GM12878 (cell line): ENCODE data around the gene AKNA. TPM values are rescaled to one million over a fixed set of nuclear protein-coding genes. Genes with fewer than 3 reads are reported as not detected.

Experiments
- ATAC-seq: fragments of 200-7000 bp; cut with Tn5 transposase; 3 replicates; pipeline ENCODE4 v1.9.1; 2020; ENCODE audit warnings: mild to moderate bottlenecking, moderate library complexity
- BruUV-seq: library from RNA; stranded (reverse); fragments of 400-500 nt; replicated peaks from 2 replicates; lab custom pipeline; 2021; lab: Mats Ljungman, UMichigan
- CTCF ChIA-PET: fragments of 300-600 bp; sonication (Branson Sonifier 250); formaldehyde crosslinking; extraction: SDS; loops from one replicate; lab custom pipeline; 2021; ENCODE audit warnings: inconsistent platforms; lab: Yijun Ruan, JAX
- POLR2A ChIA-PET: fragments of 350-600 bp; formaldehyde crosslinking; extraction: SDS; loops from one replicate; lab custom pipeline; 2021; ENCODE audit warnings: inconsistent platforms; lab: Charles Lee
- RAD21 ChIA-PET: fragments of 300-600 bp; sonication (Branson Sonifier 250); formaldehyde crosslinking; loops from one replicate; lab custom pipeline; 2023; ENCODE audit warnings: antibody characterized with exemption; ENCODE audit not compliant: unreplicated experiment; lab: Charles Lee
- SMC1A ChIA-PET: fragments of 300-600 bp; sonication (Branson Sonifier 250); formaldehyde crosslinking; loops from one replicate; lab custom pipeline; 2023; ENCODE audit not compliant: unreplicated experiment, uncharacterized antibody; lab: Charles Lee
- DNase-seq: peaks from one replicate; pipeline ENCODE4 v3.0.0-alpha.2; 2011; ENCODE audit warnings: low read depth, low spot score
- FAIRE-seq: peaks from 3 replicates; lab custom pipeline; 2011; peaks lifted over from hg19 to GRCh38; lab: Jason Lieb, UNC
- H2AFZ ChIP-seq: 2 replicates; pipeline ENCODE4 v1.6.0; 2011; ENCODE audit warnings: low read depth, low read length, control low read depth; ENCODE audit not compliant: control insufficient read depth
- H3K27ac ChIP-seq: 2 replicates; pipeline ENCODE4 v1.5.1; 2011; ENCODE audit warnings: control low read depth; ENCODE audit not compliant: control insufficient read depth, insufficient read depth
- H3K27me3 ChIP-seq, 2 experiments: replicated peaks in 1 of 2; 2 replicates each; pipeline versions ENCODE4 v1.6.0 to v1.6.1; 2011; ENCODE audit warnings: low read length in 1 of 2; ENCODE audit not compliant: control insufficient read depth in 2 of 2, insufficient read depth in 2 of 2
- H3K36me3 ChIP-seq, 2 experiments: 2 replicates each; pipeline ENCODE4 v1.5.1; 2011; ENCODE audit warnings: low read length in 1 of 2; ENCODE audit not compliant: control insufficient read depth in 2 of 2, insufficient read depth in 2 of 2
- H3K4me1 ChIP-seq: 2 replicates; pipeline ENCODE4 v1.6.1; 2011; ENCODE audit warnings: mild to moderate bottlenecking, low read length, moderate library complexity, mixed read lengths; ENCODE audit not compliant: control insufficient read depth, insufficient read depth
- H3K4me2 ChIP-seq: 2 replicates; pipeline ENCODE4 v1.6.0; 2011; ENCODE audit warnings: control low read depth; ENCODE audit not compliant: control insufficient read depth, insufficient read depth
- H3K4me3 ChIP-seq: fragments of 200-600 bp; sonication (generic); 2 replicates; pipeline ENCODE4 v1.5.1; 2016
- H3K79me2 ChIP-seq: 2 replicates; pipeline ENCODE4 v1.6.0; 2011; ENCODE audit warnings: low read length; ENCODE audit not compliant: control insufficient read depth, insufficient read depth
- H3K9ac ChIP-seq: 2 replicates; pipeline ENCODE4 v1.8.0; 2011; ENCODE audit warnings: low read length, control low read depth, mixed read lengths; ENCODE audit not compliant: control insufficient read depth, insufficient read depth
- H3K9me3 ChIP-seq: replicated peaks from 3 replicates; pipeline ENCODE4 v1.5.1; 2011; ENCODE audit warnings: mild to moderate bottlenecking, low read length; ENCODE audit not compliant: control insufficient read depth, insufficient read depth
- H4K20me1 ChIP-seq: 2 replicates; pipeline ENCODE4 v1.6.0; 2011; ENCODE audit not compliant: control insufficient read depth, insufficient read depth
- CREM ChIP-seq: IDR thresholded peaks from 2 replicates; pipeline ENCODE4 v1.6.1; 2014; ENCODE audit warnings: antibody characterized with exemption, low read depth
- ELK1 ChIP-seq: IDR thresholded peaks from 2 replicates; pipeline ENCODE4 v1.6.1; 2012; ENCODE audit warnings: low read depth, low read length, improper control_type of control experiment
- FOS ChIP-seq: IDR thresholded peaks from 3 replicates; pipeline ENCODE4 v1.6.1; 2011; ENCODE audit warnings: borderline replicate concordance; ENCODE audit not compliant: insufficient read length; ENCODE audit errors: extremely low read depth
- IKZF2 ChIP-seq, 2 experiments: fragments of 450-650 bp; IDR thresholded peaks; 2 replicates each; pipeline ENCODE4 v1.6.1; 2017; ENCODE audit warnings: mild to moderate bottlenecking in 2 of 2, moderate library complexity in 2 of 2
- SMAD1 ChIP-seq: fragments of 450-650 bp; IDR thresholded peaks from 2 replicates; pipeline ENCODE4 v1.6.1; 2018; ENCODE audit warnings: mild to moderate bottlenecking, low read depth; ENCODE audit not compliant: partially characterized antibody
- SREBF1 ChIP-seq: IDR thresholded peaks from 2 replicates; pipeline ENCODE4 v1.6.1; 2012; ENCODE audit warnings: mild to moderate bottlenecking, low read length
- SRF ChIP-seq, 2 experiments: IDR thresholded peaks; 2 replicates each; pipeline ENCODE4 v1.6.1; 2011; ENCODE audit warnings: low read depth in 2 of 2, low read length in 2 of 2, mild to moderate bottlenecking in 1 of 2, moderate library complexity in 1 of 2
- ZBTB40 ChIP-seq: fragments of 450-650 bp; IDR thresholded peaks from 2 replicates; pipeline ENCODE4 v1.6.1; 2016; ENCODE audit warnings: mild to moderate bottlenecking, moderate library complexity, borderline replicate concordance
- WGBS: methylation state at CpG from one replicate; pipeline ENCODE4 v1.1.6; 2016; ENCODE audit warnings: low lambda C conversion rate; ENCODE audit not compliant: insufficient replicate concordance, insufficient coverage; ENCODE audit errors: missing lambda C conversion rate; 5-methylcytosine and 5-hydroxymethylcytosine counted together
- in situ Hi-C: fragments of 300-500 bp; cut with MboI; formaldehyde crosslinking; loops from 9 replicates; pipeline ENCODE4 v1.14.3; 2018; ENCODE audit warnings: mixed read lengths
- intact Hi-C: fragments of 100-400 bp; cut with micrococcal nuclease; formaldehyde crosslinking; loops from one replicate; pipeline ENCODE4 v1.14.2; 2022; ENCODE audit not compliant: unreplicated experiment
- polyA plus RNA-seq, 11 experiments: library from polyadenylated mRNA; depleted of rRNA in 4 of 11; unstranded in 6 of 11; stranded (reverse) in 5 of 11; fragments of >200 nt; fragmentation: Nextera tagmentation in 4 of 11; fragmentation: Illumina TruSeq in 1 of 11; extraction: Ambion mirVana in 4 of 11; extraction: Trizol in 1 of 11; gene quantifications; 1 replicate in 1 of 11; 2 replicates in 10 of 11; pipeline versions ENCODE4 v1.2.1 to v1.2.3, GENCODE V29; 2011 to 2016; ENCODE audit warnings: inconsistent platforms in 2 of 11, missing spikeins in 2 of 11, low read depth in 1 of 11
- total RNA-seq, 4 experiments: library from RNA; depleted of rRNA in 3 of 4; stranded (reverse); fragments of >200 nt in 3 of 4; fragmentation: Illumina TruSeq in 1 of 4; extraction: Trizol in 1 of 4; gene quantifications; 2 replicates each; pipeline versions ENCODE4 v1.2.1 to v1.2.3, GENCODE V29; 2013 to 2021
- TF ChIP-seq, protein P1 (sequence below): fragments of 450-650 bp; IDR thresholded peaks from 2 replicates; pipeline ENCODE4 v1.6.1; 2018; ENCODE audit warnings: borderline replicate concordance, mild to moderate bottlenecking; ENCODE audit not compliant: partially characterized antibody
- TF ChIP-seq, protein P2 (sequence below): fragments of 450-650 bp; IDR thresholded peaks from 2 replicates; pipeline ENCODE4 v1.6.1; 2016; ENCODE audit warnings: mild to moderate bottlenecking

The AKNA gene
- total and polyA plus RNA-seq, 10 of the 15 experiments (the other 5 are each of a cell fraction or from before 2014, with no cell fraction given): 1.6 to 132 (median 35.3) TPM

DNA sequence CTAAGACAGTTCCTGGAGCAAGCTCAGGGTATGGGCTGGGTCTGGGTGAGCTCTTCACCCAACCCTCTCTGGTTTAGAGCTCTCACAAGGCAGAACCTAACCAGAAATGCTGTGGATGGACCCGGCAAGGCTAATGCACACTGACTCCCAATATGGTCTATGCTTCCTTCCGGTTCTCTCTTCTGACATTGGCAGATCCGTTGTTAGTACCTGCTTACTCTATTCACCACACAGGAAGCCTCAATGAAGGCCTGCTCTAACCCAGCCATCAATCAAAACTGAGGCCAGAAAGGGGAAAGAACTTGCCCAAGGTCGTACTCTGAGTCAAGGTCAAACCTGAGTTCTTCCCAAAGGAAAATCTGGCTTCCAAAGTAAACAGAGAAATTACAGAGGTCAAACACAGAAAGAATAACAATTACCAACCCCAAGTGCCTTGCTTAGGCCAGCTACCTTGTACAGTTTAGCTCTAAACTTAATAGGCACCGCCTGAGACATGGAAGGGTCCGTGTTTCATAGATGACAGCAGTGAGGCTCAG lies 46.0 kb upstream of the AKNA start:
- Histone ChIP-seq H4K20me1 (no peaks in the 10 kb centered on the region), H3K27ac (no peak overlapping the region), H3K4me1 (no peaks in the 10 kb centered on the region), H3K27me3 (peaks cover 0 to 4% of the 10 kb centered on the region in 2 experiments; a peak in 1 of 4 replicates), H3K79me2 (no peaks in the 10 kb centered on the region)
- in situ Hi-C loops: no loop called here
- SMC1A ChIA-PET: interaction anchor here (0.7 to 10.1 kb wide), 9 partner anchors 13 to 219 kb away, joined by 3 to 139 read pairs (median 7); partner anchors contain the start of gene WHRN
- TF ChIP-seq ELK1 (peak; percentile 81), ZBTB40 (no peak), SREBF1 (no peak), SRF (IDR thresholded peaks at IDR 0.05; ENCODE audit: low read depth in 2 of 2, low read length in 2 of 2) (peak; percentile 91 to 96), SMAD1 (no peak), CREM (no peak), FOS (no peak), IKZF2 (IDR thresholded peaks at IDR 0.05) (no peak)
- TF ChIP-seq, protein P1, sequence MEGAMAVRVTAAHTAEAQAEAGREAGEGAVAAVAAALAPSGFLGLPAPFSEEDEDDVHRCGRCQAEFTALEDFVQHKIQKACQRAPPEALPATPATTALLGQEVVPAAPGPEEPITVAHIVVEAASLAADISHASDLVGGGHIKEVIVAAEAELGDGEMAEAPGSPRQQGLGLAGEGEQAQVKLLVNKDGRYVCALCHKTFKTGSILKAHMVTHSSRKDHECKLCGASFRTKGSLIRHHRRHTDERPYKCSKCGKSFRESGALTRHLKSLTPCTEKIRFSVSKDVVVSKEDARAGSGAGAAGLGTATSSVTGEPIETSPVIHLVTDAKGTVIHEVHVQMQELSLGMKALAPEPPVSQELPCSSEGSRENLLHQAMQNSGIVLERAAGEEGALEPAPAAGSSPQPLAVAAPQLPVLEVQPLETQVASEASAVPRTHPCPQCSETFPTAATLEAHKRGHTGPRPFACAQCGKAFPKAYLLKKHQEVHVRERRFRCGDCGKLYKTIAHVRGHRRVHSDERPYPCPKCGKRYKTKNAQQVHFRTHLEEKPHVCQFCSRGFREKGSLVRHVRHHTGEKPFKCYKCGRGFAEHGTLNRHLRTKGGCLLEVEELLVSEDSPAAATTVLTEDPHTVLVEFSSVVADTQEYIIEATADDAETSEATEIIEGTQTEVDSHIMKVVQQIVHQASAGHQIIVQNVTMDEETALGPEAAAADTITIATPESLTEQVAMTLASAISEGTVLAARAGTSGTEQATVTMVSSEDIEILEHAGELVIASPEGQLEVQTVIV: no peak
- TF ChIP-seq, protein P2, sequence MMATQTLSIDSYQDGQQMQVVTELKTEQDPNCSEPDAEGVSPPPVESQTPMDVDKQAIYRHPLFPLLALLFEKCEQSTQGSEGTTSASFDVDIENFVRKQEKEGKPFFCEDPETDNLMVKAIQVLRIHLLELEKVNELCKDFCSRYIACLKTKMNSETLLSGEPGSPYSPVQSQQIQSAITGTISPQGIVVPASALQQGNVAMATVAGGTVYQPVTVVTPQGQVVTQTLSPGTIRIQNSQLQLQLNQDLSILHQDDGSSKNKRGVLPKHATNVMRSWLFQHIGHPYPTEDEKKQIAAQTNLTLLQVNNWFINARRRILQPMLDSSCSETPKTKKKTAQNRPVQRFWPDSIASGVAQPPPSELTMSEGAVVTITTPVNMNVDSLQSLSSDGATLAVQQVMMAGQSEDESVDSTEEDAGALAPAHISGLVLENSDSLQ: peak; percentile 83
- TF ChIP-seq, all 136 proteins: peak for 3
- Histone ChIP-seq H3K9me3 (no peaks in the 10 kb centered on the region), H3K36me3 (no peaks in the 10 kb centered on the region; a peak in 1 of 4 replicates), H3K9ac (no peak overlapping the region), H2AFZ (no peak overlapping the region), H3K4me3 (no peak overlapping the region), H3K4me2 (no peak overlapping the region)
- ChIA-PET RAD21 (interaction anchor here (0.7 to 6.5 kb wide), 8 partner anchors 28 to 247 kb away, joined by 3 to 49 read pairs (median 4); no protein-coding TSS in a partner anchor), CTCF (interaction anchor here (0.7 to 8.1 kb wide), 14 partner anchors 11 to 219 kb away, joined by 3 to 104 read pairs (median 4); partner anchors contain the start of gene WHRN), POLR2A (interaction anchor here (1.0 kb wide), 1 partner anchor 17 kb away, joined by 3 read pairs; no protein-coding TSS in a partner anchor)
- no peak for FAIRE-seq
- BruUV-seq: no TSS peak
- WGBS: 24% methylated on average over 6 of the region's 6 CpGs
- ATAC-seq: peak; percentile 84
- intact Hi-C loops: loop anchor here (1.0 kb wide), 1 partner anchor 220 kb away; no protein-coding TSS in a partner anchor
- no peak for DNase-seq
